Left renal cortex interstitium (tissue), 4 donors: ENCODE data around the gene CATSPER4. TPM values are rescaled to one million over a fixed set of nuclear protein-coding genes. Genes with fewer than 3 reads are reported as not detected.
"Not testable (repeated sequence)": the region's sequence is repeated elsewhere in the genome, so short reads cannot be mapped to it uniquely, and the experiment has no call there.

Source experiments
- DNase-seq, 4 donors: peaks; one replicate each; pipeline ENCODE4 v3.0.0-alpha.2; 2013; ENCODE audit warnings: low read depth in 4 of 4, low spot score in 2 of 4, missing footprints in 1 of 4
- polyA plus RNA-seq, 4 donors: library from polyadenylated mRNA; unstranded; fragments of 120-200 nt; gene quantifications; one replicate each; pipeline ENCODE4 v1.2.1, GENCODE V29; 2013; ENCODE audit not compliant: insufficient read length in 4 of 4

The CATSPER4 gene
- polyA plus RNA-seq, 4 donors = 0.13 to 0.17 (median 0.16) TPM; not detected in 1

GRCh38 chr1:26189331-26189730, 1.1 kb upstream of the CATSPER4 start:
- DNase-seq = no peak

GRCh38 chr1:26189751-26190275, 589 bp upstream of the CATSPER4 start:
- no peak for DNase-seq

GRCh38 chr1:26191739-26192138, 1.3 kb downstream of the CATSPER4 start:
- no peak for DNase-seq

DNA sequence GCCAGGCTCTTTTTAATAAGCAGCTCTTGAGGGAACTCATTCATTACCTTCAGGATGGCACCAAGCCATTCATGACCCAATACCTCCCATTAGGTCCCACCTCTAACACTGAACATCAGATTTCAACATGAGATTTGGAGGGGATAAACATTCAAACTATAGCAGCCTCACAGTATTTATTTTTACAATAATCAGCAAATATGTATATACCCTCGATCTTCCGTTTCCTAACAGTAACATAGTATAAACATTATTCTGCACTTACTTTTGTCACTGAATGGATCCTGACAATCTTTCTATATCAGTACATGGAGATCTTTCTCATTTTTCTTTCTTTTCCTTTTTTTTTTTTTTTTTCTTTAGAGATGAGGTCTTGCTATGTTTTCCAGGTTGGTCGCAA, 5.4 kb downstream of the CATSPER4 start:
- no peak for DNase-seq

- no peak for DNase-seq
These were observed 6.9 kb downstream of the CATSPER4 start for GRCh38 chr1:26197301-26197700.

DNA sequence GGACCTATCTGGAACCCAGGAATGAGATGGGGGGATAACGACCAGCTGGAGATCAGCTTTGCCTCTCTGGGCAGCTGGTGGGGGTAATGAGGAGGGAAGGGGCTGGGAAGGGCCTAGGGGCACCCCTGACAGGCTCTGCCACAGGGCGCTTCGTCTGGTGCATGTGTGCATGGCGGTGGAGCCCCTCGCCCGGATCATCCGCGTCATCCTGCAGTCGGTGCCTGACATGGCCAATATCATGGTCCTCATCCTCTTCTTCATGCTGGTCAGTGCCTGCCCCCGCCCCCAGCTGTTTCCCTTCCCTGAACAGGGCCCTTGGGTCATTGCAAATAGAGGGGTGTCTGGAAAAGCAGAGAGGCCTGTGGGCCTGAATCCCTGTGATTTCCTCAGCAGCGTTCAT, 7.4 kb downstream of the CATSPER4 start:
- DNase-seq = no peak

GRCh38 chr1:26200413-26200812, 10.0 kb downstream of the CATSPER4 start:
- no peak for DNase-seq

DNA sequence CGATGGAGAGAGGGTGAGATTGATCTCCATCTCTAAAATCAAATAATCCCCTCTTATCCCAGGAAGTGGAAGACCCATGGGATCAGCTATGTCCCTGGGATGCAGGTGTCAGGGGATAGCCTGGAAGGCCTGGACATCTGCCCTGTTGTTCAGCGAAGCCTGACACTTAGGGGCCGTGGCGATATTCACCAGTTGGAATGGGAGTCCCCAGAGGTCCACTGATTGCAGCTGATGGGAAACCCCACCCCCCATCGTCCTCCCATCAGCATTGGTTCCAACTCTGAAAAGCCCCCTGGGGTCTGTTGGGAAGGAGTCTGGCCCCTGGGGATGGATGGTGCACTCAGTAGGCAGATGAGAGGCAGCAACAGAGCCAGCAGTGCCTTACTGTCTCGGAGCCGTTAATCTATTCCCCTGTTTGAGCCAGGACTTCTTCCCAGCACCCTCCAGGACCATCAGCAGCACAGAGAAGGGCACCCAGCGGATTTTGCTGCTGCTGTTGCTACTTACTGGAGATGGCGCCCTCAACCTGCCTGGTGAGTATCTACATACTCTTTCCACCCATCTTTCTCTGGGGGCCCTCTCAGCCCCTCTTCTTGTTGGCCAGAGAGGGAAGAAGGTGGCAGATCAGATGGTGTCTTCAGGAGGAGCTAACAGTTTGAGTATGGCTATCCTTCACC, 13.4 kb downstream of the CATSPER4 start:
- no peak for DNase-seq

GRCh38 chr1:26210147-26210870, 19.9 kb downstream of the CATSPER4 start:
- DNase-seq = no peak

DNA sequence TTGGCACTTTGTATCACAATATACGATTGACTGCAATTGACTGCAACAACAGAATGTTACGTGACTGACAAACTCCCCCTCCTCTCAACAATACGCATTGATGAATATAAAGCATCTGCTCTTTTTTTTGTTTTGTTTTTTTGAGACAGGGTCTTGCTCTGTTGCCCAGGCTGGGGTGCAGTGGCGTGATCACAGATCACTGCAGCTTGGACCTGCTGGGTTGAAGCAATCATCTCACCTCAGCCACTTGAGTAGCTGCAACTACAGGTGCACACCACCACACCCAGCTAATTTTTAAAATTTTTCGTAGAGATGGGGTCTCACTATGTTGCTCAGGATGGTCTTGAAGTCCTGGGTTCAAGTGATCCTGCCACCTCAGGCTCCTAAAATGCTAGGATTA, 22.3 kb downstream of the CATSPER4 start:
- no peak for DNase-seq

DNA sequence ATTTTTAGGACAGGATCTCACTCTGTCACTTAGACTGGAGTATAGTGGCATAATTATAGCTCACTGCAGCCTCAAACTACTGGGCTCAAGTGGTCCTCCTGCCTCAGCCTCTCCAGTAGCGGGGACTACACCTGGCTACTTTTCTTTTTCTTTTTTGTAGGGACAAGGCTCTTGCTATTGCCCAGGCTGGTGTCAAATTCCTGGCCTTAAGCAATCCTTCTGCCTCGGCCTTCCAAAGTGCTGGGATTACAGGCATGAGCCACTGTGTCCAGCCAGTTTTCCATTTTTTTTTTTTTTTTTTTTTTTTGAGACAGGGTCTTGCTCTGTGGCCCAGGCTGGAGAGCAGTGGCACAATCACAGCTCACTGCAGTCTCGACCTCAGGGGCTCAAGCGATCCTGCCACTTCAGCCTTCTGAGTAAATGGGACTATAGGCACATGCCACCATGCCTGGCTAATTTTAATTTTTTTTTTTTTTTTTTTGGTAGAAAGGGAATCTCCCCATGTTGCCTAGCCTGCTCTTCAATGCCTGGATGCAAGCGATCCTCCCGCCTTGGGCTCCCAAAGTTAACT, 23.0 kb downstream of the CATSPER4 start:
- DNase-seq = no peak

DNA sequence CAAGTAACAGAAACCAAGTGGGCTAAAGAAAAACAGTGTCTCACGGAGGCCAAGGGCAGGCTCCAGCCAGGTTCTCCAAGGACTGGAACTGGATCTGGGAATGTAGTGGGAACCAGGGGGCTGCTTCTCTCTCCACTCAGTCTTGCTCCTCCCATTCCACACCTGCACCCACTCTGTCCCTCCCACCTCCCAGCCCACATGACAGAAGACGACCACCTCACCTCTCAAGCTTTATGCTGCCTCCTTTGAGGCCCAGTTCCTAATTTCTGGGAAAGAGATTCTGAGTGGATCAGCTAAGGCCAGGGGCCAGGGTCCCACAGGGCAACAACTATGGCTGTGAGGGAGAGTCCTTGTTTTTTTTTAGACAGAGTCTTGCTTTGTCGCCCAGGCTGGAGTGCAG, 24.8 kb downstream of the CATSPER4 start:
- no peak for DNase-seq

DNA sequence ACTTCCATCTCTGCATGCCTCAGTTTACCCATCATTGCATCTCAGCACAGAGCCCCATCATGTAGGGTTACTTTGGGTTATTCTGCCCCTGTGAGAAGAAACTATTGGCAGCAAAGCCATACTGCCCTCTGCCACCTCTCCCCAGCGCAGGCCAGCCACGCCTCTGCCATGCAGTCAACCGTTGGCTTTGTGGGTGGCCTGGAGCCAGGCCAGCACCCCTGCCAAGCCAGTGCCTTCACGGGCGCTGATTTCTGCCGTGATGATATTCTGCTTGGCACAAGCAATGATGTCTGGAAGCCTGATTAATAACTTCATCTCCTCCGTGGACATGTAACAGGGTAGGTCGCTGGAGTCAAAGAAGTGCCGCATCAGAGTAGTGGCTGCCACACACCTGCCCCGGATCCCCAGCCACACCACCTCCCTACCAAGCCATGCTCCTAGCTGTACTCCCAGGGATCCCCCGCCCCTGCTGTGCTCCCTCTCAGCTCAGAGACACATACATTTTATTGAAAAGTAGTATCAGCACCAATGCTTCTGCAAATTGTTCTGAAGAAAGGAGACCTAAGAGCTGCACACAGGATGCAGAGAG, 28.6 kb downstream of the CATSPER4 start:
- no peak for DNase-seq

GRCh38 chr1:26220199-26220912, 30.0 kb downstream of the CATSPER4 start:
- DNase-seq = no peak

DNA sequence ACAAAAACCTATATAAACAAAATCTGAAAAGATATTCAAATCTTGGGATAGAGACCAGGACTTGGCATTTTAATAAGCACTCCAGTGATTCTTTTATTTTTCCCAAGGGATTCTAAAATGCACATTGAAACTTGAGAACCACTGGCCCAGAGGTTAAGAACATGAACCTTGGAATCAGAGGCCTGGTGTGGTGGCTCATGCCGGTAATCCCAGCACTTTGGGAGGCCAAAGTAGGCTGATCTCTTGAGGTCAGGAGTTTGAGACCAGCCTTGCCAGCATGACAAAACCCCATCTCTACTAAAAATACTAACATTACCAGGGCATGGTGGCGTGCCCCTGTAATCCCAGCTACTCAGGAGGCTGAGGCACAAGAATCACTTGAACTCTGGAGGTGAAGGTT, 30.7 kb downstream of the CATSPER4 start:
- no peak for DNase-seq

GRCh38 chr1:26224606-26225005, 34.2 kb downstream of the CATSPER4 start:
- DNase-seq = no peak

- peak in 3 of 4 donors; percentile 22 to 61 (median 56) for DNase-seq
These were observed 34.8 kb downstream of the CATSPER4 start for GRCh38 chr1:26225033-26225831.

- DNase-seq = not testable (repeated sequence)
These were observed 40.3 kb downstream of the CATSPER4 start for GRCh38 chr1:26230682-26231081.

DNA sequence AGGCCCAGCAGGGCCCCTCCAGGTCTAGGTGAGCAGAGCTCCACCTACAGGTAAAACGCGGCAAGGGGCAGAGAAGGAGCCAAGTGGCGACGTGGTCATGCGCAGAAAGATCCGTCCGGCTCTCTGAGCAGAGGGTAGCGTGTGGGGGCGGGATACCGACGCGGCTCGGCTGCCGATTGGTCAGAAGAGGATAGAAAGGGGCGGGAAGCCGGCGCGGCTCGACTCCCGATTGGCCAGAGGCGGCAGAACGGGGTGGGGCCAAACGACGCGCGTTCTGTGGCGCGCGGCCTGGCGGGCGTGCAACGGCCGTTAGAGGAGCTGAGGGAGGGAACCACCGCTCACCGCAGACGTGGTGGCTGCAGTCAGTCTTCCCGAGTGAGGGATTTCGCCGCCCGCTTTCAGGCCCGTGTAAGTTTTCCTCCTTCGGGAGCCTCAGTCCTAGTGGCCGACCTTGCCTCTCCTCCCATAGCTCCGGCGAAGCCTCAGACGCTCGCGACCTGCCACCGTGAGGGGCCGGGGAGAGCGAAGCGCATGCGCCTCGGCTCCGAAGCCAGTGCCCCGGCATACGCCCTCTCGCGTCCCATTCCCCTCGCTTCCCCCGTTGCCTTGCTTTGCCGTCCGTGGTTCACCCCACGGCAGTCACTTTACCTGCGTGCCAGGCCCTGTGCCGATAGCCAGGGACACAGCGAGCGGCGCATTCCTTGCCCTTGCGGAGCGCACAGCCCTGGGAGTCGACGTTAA, 43.7 kb downstream of the CATSPER4 start, which contains the start of gene CEP85:
TSS of gene CEP85 (plus strand) at position 298 of the 741 bp plus-strand sequence. CDS start 5,584 bp downstream, outside the sequence.
- DNase-seq = peak; percentile 87 to 95 (median 94)
